GM10847 (cell line): ENCODE results near the gene C1orf105.

Experiments
- POLR2A ChIP-seq: IDR thresholded peaks from 2 replicates; pipeline ENCODE4 v1.6.1; 2011; ENCODE audit not compliant: insufficient read length; ENCODE audit errors: extremely low read depth

C1orf105 gene

GRCh38 chr1:172457479-172458130, 37.1 kb downstream of the C1orf105 start:
- no peak for TF ChIP-seq POLR2A

- TF ChIP-seq POLR2A: no peak
These were observed 39.7 kb downstream of the C1orf105 start for GRCh38 chr1:172460177-172460576.

- no peak for TF ChIP-seq POLR2A
These were observed 40.4 kb downstream of the C1orf105 start for GRCh38 chr1:172460887-172461315.

- TF ChIP-seq POLR2A: no peak
These were observed 45.1 kb downstream of the C1orf105 start for GRCh38 chr1:172465617-172466016.

DNA sequence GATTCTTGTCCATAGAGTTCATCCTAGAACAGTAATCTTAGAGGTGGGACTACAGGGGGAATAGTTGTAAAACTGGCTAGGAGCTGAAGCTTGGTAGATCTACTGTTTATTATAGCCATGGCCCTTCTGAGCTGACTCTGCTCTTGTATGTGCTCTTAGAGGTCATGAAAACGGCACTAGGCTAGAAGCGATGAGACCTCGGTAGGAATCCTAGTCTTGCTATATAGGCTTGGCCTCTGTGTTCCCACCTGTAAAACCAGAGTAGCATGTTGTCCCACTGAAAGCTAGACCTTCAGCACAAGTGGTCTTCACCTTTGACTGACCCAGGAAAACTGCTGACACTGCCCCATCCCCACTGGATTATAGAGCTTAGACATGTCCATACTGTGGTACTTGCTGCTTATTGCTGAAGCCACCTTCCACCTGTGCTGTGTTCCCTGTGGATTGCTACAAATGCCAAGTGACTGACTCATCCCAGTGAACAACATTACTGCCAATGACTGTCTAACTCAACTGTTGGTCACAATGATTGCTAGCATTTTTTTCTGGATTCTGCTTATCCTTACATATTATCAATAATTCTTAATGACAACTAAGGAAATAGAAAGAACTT, 46.4 kb downstream of the C1orf105 start:
- no peak for TF ChIP-seq POLR2A

GRCh38 chr1:172467446-172467845, 47.0 kb downstream of the C1orf105 start:
- TF ChIP-seq POLR2A: no peak

DNA sequence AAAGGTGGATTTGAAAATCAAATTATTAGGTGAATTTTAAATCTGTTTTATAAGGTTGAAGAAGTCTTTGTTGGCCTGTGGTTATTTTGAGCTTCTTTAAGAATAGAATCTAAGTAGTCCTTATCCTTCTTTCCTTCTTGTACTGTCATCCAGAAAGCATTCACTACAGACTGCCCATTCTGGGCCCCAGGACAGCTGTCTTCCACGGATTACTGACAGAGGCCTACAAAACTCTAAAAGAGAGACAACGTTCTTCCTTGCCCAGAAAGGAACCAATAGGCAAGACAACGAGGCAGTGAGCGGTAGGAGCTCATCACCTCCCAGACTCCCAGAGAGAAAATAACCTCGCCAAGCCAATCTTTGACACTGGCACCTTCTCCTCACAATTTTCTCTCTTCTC, 47.8 kb downstream of the C1orf105 start:
- no peak for TF ChIP-seq POLR2A

GRCh38 chr1:172469717-172470116, 49.2 kb downstream of the C1orf105 start:
- no peak for TF ChIP-seq POLR2A

GRCh38 chr1:172470149-172470548, 49.7 kb downstream of the C1orf105 start:
- no peak for TF ChIP-seq POLR2A

GRCh38 chr1:172471666-172472065, 51.2 kb downstream of the C1orf105 start:
- TF ChIP-seq POLR2A: no peak

DNA sequence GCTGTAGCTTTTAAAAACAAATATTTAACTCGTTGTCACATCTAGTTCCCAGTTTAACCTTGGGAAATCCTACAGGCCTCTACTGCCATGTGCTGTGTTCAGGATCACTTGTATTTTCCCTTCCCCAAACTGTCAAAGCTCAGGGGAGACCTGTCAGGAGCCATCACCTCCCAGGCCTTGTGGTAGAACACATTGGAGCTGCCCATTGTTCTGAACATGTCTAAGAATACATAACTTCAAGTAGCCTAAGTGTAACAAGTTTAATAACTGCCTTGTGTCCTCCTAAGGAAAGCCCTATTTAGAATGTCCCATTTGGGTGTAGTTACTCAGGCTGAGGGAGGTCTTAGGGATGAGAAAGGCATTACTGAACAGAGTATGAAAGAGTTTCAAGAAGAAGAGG, 52.0 kb downstream of the C1orf105 start:
- no peak for TF ChIP-seq POLR2A

DNA sequence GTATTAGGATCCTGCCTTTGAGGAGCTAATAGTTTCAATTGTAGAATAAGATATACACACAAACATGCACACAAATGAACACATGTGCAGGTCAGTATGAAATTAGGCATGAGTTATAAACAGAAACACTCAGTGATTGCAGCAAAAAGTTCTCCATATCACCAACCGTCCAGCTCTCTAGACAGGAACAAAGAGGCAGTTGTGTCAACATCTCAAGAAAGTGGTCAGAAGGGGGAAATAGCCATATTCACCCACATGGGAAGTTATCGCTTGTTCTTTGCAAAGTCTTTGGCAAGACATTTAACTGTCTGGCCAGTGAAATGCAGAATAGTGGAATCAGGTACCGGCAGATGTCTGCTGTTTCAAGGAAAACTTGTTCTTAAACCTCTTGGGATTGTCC, 52.8 kb downstream of the C1orf105 start:
- no peak for TF ChIP-seq POLR2A

DNA sequence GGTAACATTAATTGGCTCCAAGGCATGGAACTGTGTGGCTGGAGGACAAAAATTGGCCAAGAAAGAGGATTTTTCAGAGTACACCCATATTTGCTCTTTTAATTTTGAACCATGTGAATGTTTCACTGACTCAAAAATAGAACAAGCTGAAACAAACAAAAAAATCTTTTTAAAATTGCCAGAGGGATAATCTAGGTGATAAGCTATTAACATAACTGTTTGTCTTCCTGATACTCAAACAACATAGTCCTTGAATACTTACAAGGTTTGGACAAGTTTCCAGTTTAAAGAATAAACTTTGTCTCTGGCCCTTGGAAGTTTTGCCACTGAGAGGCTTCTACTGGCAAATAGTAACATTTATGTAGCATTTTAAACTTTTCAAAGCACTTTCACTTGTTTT, 53.4 kb downstream of the C1orf105 start:
- no peak for TF ChIP-seq POLR2A

GRCh38 chr1:172476218-172476811, 55.8 kb downstream of the C1orf105 start:
- TF ChIP-seq POLR2A: no peak

GRCh38 chr1:172477216-172477615, 56.7 kb downstream of the C1orf105 start:
- TF ChIP-seq POLR2A: no peak

DNA sequence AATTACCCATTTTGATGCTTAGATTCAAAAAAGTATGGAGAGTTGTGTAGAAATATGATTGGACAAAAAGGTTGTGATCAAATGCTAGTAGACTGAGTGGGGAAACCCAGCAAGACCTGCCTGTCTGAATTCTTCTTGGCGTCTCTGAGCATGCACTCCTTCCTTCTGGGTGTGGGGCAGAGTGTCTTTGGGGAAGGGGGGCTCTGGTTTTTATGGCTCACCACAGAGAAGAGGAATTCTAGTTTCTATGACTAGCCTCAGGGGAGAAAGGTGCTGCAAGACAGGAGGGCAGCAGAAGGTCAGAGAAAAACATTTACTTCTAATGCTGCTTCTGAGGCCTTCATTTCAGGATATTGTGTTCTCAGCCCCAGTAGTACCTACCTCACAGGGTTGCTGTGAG, 57.3 kb downstream of the C1orf105 start:
- no peak for TF ChIP-seq POLR2A
